G401.6 (cell line): ENCODE results near the gene PDXK.
"Not testable (repeated sequence)": the region's sequence is repeated elsewhere in the genome, so short reads cannot be mapped to it uniquely, and the experiment has no call there.

Experiments
- FAIRE-seq: peaks from 2 replicates; lab custom pipeline; 2012; peaks lifted over from hg19 to GRCh38; lab: Jason Lieb, UNC

PDXK gene

GRCh38 chr21:43718872-43719747 lies at the start of gene PDXK:
Gene PDXK (plus strand): TSS chr21:43719129. CDS start chr21:43719295, 166 bp downstream.
- no peak for FAIRE-seq

GRCh38 chr21:43669828-43670605 lies 48.9 kb upstream of the PDXK start:
- no peak for FAIRE-seq

- FAIRE-seq, result no peak
These were observed 43.1 kb upstream of the PDXK start for GRCh38 chr21:43675871-43676270.

- no peak for FAIRE-seq
These were observed 42.5 kb upstream of the PDXK start for GRCh38 chr21:43676391-43676790.

- no peak for FAIRE-seq
These were observed 39.0 kb upstream of the PDXK start for GRCh38 chr21:43679951-43680350.

- FAIRE-seq, result not testable (repeated sequence)
These were observed 38.5 kb upstream of the PDXK start for GRCh38 chr21:43680421-43680820.

GRCh38 chr21:43681650-43682049 lies 37.3 kb upstream of the PDXK start:
- no peak for FAIRE-seq

- no peak for FAIRE-seq
These were observed 34.5 kb upstream of the PDXK start for GRCh38 chr21:43684424-43684823.

GRCh38 chr21:43686811-43687565 lies 31.9 kb upstream of the PDXK start:
- no peak for FAIRE-seq

GRCh38 chr21:43687566-43688399 lies 31.1 kb upstream of the PDXK start:
- FAIRE-seq, result no peak

- no peak for FAIRE-seq
These were observed 30.0 kb upstream of the PDXK start for GRCh38 chr21:43688906-43689305.

GRCh38 chr21:43689556-43690337 lies 29.2 kb upstream of the PDXK start:
- no peak for FAIRE-seq

- no peak for FAIRE-seq
These were observed 28.6 kb upstream of the PDXK start for GRCh38 chr21:43690346-43690745.

- no peak for FAIRE-seq
These were observed 27.7 kb upstream of the PDXK start for GRCh38 chr21:43691086-43691795.

- no peak for FAIRE-seq
These were observed 27.1 kb upstream of the PDXK start for GRCh38 chr21:43691801-43692200.

GRCh38 chr21:43692949-43693348 lies 26.0 kb upstream of the PDXK start:
- no peak for FAIRE-seq

- FAIRE-seq, result no peak
These were observed 24.9 kb upstream of the PDXK start for GRCh38 chr21:43693981-43694380.

- no peak for FAIRE-seq
These were observed 24.4 kb upstream of the PDXK start for GRCh38 chr21:43694437-43695079.

- FAIRE-seq, result no peak
These were observed 22.7 kb upstream of the PDXK start for GRCh38 chr21:43696214-43696613.
